GM10266 (cell line): ENCODE data around the gene ABHD2.

Experiments used
- DNase-seq: peaks from one replicate; pipeline ENCODE4 v3.0.0; 2012; ENCODE audit errors: extremely low spot score
- TF ChIP-seq, protein P1 (sequence below): IDR thresholded peaks from 2 replicates; pipeline ENCODE4 v1.5.1; 2012; ENCODE audit warnings: mild to moderate bottlenecking, low read depth; ENCODE audit not compliant: control insufficient read depth, insufficient read depth; ENCODE audit errors: missing control alignments

Gene ABHD2

DNA sequence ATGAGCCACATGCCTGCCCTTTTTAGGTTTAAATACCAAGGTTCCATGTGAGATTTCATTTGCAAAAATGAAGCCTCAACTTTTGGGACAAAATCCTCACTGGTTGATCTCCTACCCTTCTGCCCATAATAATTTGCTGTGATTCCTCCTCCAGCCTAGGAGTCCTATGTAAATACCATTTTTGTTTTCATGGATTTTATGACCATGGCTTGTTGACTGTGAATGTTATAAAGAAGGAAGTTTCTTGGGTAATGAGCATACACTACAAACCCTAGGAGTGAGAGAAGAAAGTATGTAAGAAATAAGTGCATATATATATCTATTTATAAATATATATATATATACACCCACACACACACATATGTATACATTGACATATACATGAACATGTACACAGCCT is 120.0 kb downstream of the ABHD2 start:
- DNase-seq = no peak
- TF ChIP-seq, protein P1, sequence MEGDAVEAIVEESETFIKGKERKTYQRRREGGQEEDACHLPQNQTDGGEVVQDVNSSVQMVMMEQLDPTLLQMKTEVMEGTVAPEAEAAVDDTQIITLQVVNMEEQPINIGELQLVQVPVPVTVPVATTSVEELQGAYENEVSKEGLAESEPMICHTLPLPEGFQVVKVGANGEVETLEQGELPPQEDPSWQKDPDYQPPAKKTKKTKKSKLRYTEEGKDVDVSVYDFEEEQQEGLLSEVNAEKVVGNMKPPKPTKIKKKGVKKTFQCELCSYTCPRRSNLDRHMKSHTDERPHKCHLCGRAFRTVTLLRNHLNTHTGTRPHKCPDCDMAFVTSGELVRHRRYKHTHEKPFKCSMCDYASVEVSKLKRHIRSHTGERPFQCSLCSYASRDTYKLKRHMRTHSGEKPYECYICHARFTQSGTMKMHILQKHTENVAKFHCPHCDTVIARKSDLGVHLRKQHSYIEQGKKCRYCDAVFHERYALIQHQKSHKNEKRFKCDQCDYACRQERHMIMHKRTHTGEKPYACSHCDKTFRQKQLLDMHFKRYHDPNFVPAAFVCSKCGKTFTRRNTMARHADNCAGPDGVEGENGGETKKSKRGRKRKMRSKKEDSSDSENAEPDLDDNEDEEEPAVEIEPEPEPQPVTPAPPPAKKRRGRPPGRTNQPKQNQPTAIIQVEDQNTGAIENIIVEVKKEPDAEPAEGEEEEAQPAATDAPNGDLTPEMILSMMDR = no peak

DNA sequence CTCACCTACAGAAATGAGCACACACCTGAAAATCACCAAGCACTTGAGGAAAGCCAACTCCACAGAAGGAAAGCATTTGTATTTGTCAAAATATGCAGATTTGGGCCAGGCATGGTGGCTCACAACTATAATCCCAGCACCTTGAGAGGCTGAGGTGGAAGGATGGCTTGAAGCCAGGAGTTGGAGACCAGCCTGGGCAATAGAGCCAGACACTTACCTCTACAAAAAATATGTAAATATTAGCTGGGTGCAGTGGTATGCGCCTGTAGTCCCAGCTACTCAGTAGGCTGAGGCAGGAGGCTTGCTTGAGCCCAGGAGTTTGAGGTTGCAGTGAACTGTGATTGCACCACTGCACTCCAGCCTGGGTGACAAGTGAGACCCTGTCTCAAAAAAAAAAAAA is 120.8 kb downstream of the ABHD2 start:
- TF ChIP-seq, protein P1 = no peak
- DNase-seq = no peak

DNA sequence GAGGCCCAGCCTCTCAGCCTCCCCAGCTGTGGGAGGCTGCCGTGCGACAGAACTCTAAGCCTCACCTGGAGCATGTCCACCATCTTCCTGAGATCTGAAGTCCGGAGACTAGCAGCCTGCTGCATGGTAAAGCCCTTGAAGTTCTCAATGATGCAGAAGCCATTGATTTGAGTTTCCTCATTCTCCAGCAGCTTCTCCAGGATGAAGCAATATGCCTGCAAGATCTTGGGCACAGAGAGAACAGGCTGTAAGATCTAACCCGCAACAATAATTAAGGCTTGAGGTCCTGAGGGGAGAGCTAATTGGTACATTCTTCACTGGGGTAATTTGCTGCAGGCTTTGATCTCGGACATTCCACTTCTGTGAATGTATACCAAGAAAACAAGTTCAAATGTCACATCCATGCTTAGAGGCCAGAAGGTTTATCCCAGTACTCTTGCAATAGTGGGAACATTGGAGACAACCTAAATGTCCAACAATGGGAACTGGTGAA is 123.5 kb downstream of the ABHD2 start:
- TF ChIP-seq, protein P1 = no peak
- no peak for DNase-seq

DNA sequence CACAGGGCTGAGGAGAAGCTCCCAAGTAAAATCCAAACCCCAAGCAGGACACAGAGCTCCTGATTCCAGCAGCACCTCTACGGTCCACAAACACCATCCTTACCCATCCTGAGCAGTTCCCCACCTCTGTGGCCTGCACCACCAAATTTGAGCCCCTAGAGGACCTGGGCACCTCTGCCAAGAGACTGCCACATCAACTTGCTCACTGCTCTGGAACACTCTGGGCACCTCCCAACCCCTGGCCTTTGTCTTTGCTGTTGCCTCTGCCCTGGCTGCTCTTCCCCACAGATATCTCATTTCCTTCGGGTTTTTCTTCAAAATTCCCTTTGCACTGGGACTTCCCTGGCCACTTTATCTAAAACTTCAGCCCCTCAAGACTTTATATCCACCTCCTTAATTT is 127.4 kb downstream of the ABHD2 start:
- TF ChIP-seq, protein P1 = no peak
- DNase-seq = no peak

DNA sequence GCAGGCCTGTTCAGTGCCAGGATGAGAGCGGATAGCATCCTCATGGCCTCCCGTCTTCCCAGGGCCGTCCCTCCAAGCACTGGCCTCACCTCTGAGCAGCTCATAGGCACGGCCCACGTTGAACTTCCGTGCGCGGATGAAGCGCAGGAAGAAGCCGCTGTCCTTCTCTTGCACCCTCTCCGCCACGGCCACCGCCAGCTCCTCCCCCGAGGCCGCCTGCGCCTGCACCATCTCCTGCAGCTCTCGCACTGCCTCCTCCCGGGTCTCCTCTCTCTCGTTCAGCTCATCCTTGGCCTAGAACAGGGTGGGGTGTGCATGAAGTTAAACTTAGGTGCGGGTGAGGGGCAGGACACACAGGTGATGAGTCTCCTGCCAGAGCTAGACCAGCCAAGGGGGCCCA is 128.8 kb downstream of the ABHD2 start:
- TF ChIP-seq, protein P1 = no peak
- no peak for DNase-seq

DNA sequence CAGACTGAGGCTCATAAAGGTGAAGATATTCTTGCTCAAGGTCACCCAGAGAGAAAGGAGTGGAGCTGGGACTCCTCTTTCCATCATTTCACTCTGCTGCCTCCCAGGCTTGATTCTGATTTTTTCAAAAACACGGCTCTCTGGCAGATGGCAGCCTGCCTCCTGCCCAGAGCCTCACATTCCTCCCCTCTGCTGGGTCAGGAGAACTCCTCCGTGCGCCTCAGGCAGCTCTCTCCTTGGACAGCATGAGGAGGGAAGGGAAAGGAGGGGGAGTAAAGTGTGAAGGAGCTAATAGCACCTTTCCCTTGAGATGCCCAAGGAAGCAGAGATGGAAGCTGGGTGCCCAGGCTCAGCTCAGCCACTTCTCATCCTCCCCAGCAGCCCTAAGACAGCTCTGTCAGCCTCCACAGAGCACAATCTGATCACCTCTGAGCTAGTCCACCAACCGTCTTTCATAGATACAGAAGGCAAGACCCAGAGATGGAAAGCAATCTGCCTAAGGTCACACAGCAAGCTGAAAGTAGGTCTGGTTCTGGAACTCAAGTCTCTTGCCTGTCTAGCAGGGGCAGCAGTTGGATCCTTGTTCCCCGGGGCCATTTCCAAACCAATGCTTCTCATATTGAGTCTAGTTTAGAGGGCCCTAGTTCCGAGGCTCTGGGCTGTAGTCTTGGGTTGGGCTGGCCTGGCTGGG is 129.6 kb downstream of the ABHD2 start:
- no peak for DNase-seq
- TF ChIP-seq, protein P1 = no peak

DNA sequence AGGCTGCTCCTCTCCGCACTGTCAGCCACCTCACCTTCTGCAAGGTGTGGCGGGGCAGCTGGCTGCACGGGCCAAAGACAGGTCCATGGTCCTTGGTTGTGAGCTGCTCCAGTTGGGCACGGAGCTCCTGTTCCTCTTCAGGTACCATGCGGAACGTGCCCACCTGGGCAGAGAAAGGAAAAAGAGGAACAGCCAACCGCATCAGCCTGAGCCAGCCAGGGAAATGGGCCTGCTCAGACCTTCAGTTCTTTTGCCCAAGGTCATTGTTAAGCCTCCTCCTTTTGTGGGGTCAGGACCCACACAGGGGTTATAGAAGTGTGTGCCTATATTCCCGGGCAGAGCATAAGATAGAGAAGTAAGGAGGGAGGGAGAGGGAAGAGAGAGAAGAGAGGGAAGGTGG is 130.3 kb downstream of the ABHD2 start:
- TF ChIP-seq, protein P1 = no peak
- no peak for DNase-seq
